Measurements from ENCODE around the gene ATP5PD. TPM values are rescaled to one million over a fixed set of nuclear protein-coding genes. Genes with fewer than 3 reads are reported as not detected.

The ATP5PD gene
- total RNA-seq, 1 donor, result 513 TPM

DNA sequence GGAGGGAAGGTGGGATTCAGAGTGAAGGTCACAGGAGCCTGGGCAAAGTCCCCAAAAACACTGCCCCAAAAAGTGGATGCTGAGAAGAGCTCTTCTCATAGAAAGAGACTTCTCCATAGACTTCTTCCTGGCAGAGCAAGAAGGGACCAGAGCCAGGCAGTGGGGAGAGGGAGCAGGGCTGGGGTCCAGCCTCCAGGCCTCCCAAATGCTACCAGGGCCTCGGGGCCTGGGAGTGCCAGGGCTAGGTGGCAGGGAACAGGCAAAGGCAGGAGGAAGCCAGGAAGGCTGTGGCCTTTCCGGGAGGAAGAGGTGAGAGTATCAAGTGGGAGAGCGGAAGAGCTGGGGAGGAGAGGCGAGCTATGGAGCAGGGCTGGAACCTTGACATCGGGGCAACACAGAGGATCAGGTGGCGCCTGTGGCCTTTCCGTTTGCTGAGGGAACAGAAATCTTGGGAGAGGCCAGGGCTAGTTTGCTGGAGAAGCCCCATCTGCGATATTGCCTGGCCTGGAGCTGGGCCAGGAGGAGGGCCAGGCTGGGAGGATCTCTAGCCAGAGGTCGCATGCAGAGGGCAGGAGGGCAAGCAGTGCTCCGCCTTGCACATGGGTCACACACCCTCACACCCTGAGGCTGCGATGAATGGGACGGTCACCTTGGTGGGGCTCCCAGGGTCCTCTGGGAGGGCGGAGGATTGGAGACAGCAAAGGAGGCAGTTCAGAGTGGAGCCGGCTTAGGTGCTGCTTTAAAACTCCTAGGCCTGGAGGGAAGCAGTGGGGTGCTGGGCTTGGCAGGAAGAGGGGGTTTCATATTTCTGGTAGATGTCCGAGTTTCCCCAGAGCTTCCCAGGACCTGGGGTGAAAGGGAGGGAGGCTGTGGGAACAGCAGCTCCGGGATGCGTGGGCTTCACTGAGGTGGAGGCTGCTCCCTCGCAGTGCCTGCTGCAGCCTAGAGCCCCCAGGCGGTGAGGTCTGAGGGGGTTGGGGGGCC lies 44.4 kb upstream of the ATP5PD start:
- DNase-seq (ENCODE audit: low read depth), result no peak
- TF ChIP-seq CTCF (IDR thresholded peaks at IDR 0.05; ENCODE audit: insufficient read depth, low read length), result no peak
- H3K4me3 ChIP-seq (ENCODE audit: low read depth, low read length), result no peak overlapping the region

- no peak for DNase-seq (ENCODE audit: low read depth)
- peak overlapping the region; percentile 47 for H3K4me3 ChIP-seq (ENCODE audit: low read depth, low read length)
- TF ChIP-seq CTCF (IDR thresholded peaks at IDR 0.05; ENCODE audit: insufficient read depth, low read length), result no peak
Observed at GRCh38 chr17:75088465-75089417, 42.0 kb upstream of the ATP5PD start.

DNA sequence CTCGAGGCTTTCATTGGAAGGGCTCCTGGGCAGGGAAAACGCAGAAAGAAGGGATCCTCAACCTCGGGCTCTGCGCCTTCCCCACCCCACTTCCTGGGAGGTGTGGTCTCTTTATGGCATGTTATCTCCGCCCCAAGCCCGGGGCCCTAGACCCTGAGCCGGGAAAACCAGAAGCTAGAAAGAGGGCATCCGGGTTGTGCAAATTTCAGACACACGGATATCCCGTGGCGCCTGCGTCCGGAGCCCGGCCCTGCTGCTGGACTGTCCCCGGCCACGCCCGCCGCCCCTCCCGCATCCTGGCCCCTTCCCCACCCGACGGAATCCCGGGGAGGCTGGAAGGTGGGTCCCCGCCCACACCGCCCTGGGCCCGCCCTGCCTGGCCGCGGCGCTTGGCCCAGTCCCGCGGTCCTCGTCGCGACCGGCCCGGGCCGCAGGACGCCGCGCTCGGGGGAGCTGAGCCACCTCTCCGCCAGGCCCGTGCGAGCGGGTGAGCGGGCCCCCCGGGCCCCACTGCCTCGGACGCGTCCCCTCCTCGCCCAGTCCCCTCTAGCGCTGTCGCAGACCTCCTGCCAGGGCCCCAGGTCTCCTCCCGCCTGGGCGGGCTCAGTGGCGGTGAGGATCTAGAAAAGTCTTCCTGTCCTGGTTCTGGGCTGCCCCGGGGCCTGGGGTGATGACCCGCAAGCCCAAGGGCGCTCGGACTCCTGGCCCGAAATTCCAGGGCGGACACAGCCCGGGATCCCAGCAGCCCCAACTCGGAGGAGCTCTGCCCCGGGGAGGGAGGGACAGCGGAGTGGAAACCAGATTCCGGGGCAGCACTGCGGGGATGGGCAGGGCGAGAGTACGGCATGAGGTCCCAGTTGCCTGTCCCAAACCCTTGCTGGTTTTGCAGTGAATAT lies 41.0 kb upstream of the ATP5PD start, which contains the start of gene SLC16A5:
TSS of gene SLC16A5 (plus strand) at position 397 of the 896 bp plus-strand sequence. CDS start 5,683 bp downstream, outside the sequence.
- peak; percentile 41 for DNase-seq (ENCODE audit: low read depth)
- no peak for TF ChIP-seq CTCF (IDR thresholded peaks at IDR 0.05; ENCODE audit: insufficient read depth, low read length)
- peak within 1 kb of the TSS; percentile 47 for H3K4me3 ChIP-seq (ENCODE audit: low read depth, low read length)

GRCh38 chr17:75087182-75087557 lies 40.4 kb upstream of the ATP5PD start:
- no peak for DNase-seq (ENCODE audit: low read depth)
- TF ChIP-seq CTCF (IDR thresholded peaks at IDR 0.05; ENCODE audit: insufficient read depth, low read length), result no peak
- H3K4me3 ChIP-seq (ENCODE audit: low read depth, low read length), result peak overlapping the region; percentile 47

DNA sequence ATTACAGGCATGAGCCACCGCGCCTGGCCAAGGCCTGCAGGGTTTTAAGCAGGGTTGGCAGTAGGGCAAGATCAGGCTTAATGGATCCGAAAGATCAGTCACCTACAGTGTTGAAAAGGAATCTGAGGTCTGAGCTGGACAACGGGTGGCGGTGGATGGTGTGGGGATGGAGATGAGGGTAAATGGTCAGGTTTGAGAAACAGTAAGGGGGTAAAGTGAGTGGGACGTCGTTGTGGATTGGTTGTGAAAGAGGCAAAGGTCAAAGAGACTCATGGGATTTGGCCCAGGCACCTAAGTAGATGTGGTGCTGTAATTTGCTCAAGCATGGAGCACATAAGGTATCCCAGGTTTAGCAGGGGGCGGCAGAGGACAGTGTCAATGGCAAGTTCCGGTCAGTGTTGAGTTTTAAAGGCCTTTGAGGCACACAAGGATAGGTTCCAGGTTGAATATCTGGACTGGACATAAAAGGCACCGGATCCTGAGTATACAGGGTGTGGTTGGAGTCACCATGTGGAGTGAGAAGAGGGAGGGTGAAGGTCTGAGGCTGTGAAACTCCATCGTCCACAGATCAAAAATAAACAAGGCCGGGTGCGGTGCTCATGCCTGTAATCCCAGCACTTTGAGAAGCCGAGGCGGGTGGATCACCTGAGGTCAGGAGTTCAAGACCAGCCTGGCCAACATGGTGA lies 39.9 kb upstream of the ATP5PD start:
- DNase-seq (ENCODE audit: low read depth), result no peak
- TF ChIP-seq CTCF (IDR thresholded peaks at IDR 0.05; ENCODE audit: insufficient read depth, low read length), result no peak
- H3K4me3 ChIP-seq (ENCODE audit: low read depth, low read length), result no peak overlapping the region

Measured in fibroblast of the aortic adventitia (primary cell).